ENCODE measurements around the gene CDKN2B.

- TF ChIP-seq, protein P1, sequence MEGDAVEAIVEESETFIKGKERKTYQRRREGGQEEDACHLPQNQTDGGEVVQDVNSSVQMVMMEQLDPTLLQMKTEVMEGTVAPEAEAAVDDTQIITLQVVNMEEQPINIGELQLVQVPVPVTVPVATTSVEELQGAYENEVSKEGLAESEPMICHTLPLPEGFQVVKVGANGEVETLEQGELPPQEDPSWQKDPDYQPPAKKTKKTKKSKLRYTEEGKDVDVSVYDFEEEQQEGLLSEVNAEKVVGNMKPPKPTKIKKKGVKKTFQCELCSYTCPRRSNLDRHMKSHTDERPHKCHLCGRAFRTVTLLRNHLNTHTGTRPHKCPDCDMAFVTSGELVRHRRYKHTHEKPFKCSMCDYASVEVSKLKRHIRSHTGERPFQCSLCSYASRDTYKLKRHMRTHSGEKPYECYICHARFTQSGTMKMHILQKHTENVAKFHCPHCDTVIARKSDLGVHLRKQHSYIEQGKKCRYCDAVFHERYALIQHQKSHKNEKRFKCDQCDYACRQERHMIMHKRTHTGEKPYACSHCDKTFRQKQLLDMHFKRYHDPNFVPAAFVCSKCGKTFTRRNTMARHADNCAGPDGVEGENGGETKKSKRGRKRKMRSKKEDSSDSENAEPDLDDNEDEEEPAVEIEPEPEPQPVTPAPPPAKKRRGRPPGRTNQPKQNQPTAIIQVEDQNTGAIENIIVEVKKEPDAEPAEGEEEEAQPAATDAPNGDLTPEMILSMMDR (IDR thresholded peaks at IDR 0.05): no peak
- no peak for TF ChIP-seq POLR2A (IDR thresholded peaks at IDR 0.05)
Measured at GRCh38 chr9:22031655-22032411, 22.7 kb upstream of the CDKN2B start.

All from ovary (tissue), 3 donors.